Hepatocyte (in vitro differentiated cells): ENCODE data around the gene ASXL3. TPM values are rescaled to one million over a fixed set of nuclear protein-coding genes. Genes with fewer than 3 reads are reported as not detected.

Experiments
- DNase-seq: peaks from one replicate; pipeline ENCODE4 v3.0.0-alpha.2; 2016; ENCODE audit warnings: low spot score
- H2AFZ ChIP-seq: fragments of 200-600 bp; sonication (generic); 2 replicates; pipeline ENCODE4 v1.6.0; 2016; ENCODE audit warnings: antibody characterized with exemption, mild to moderate bottlenecking
- H3K27ac ChIP-seq: fragments of 200-600 bp; sonication (generic); 2 replicates; pipeline ENCODE4 v1.5.1; 2016; ENCODE audit warnings: mild to moderate bottlenecking
- H3K27me3 ChIP-seq: fragments of 200-600 bp; sonication (generic); 2 replicates; pipeline ENCODE4 v1.6.1; 2016
- H3K36me3 ChIP-seq: fragments of 200-600 bp; sonication (generic); replicated peaks from 2 replicates; pipeline ENCODE4 v1.5.1; 2016; ENCODE audit warnings: low read depth; ENCODE audit not compliant: insufficient read depth
- H3K4me1 ChIP-seq: fragments of 200-600 bp; sonication (generic); 2 replicates; pipeline ENCODE4 v1.5.1; 2016; ENCODE audit warnings: mild to moderate bottlenecking, moderate library complexity; ENCODE audit not compliant: insufficient read depth
- H3K4me2 ChIP-seq: fragments of 200-600 bp; sonication (generic); 2 replicates; pipeline ENCODE4 v1.6.0; 2016
- H3K4me3 ChIP-seq: fragments of 200-600 bp; sonication (generic); 2 replicates; pipeline ENCODE4 v1.5.1; 2016; ENCODE audit warnings: mild to moderate bottlenecking
- H3K79me2 ChIP-seq: fragments of 200-600 bp; sonication (generic); 2 replicates; pipeline ENCODE4 v1.6.0; 2017; ENCODE audit warnings: mild to moderate bottlenecking
- H3K9me2 ChIP-seq: fragments of 200-600 bp; sonication (generic); replicated peaks from 2 replicates; pipeline ENCODE4 v1.6.0; 2017; ENCODE audit warnings: mild to moderate bottlenecking; ENCODE audit not compliant: insufficient read depth
- H3K9me3 ChIP-seq: fragments of 200-600 bp; sonication (generic); 2 replicates; pipeline ENCODE4 v1.5.1; 2016; ENCODE audit warnings: low read depth, mild to moderate bottlenecking
- H4K20me1 ChIP-seq: fragments of 200-600 bp; sonication (generic); 2 replicates; pipeline ENCODE4 v1.6.0; 2016; ENCODE audit warnings: mild to moderate bottlenecking; ENCODE audit not compliant: insufficient read depth, poor library complexity, severe bottlenecking
- EZH2 ChIP-seq: fragments of 200-600 bp; sonication (generic); IDR thresholded peaks from 2 replicates; pipeline ENCODE4 v1.6.1; 2016; ENCODE audit warnings: antibody characterized with exemption, mild to moderate bottlenecking, borderline replicate concordance
- EZH2phosphoT487 ChIP-seq: fragments of 200-600 bp; sonication (generic); IDR thresholded peaks from one replicate; pipeline ENCODE4 v1.6.1; 2018; ENCODE audit warnings: antibody characterized with exemption, mild to moderate bottlenecking, low read depth, moderate library complexity; ENCODE audit not compliant: unreplicated experiment, severe bottlenecking
- WGBS: methylation state at CpG from one replicate; pipeline ENCODE4 v1.1.6; 2016; ENCODE audit warnings: low lambda C conversion rate; ENCODE audit errors: missing lambda C conversion rate; 5-methylcytosine and 5-hydroxymethylcytosine counted together
- polyA plus RNA-seq: library from polyadenylated mRNA; unstranded; fragments of >200 nt; fragmentation: Nextera tagmentation; extraction: Ambion mirVana; gene quantifications from 2 replicates; pipeline ENCODE4 v1.2.1, GENCODE V29; 2016
- total RNA-seq: library from RNA; depleted of rRNA; stranded (reverse); fragments of >200 nt; gene quantifications from 2 replicates; pipeline ENCODE4 v1.2.3, GENCODE V29; 2014
- TF ChIP-seq, protein P1 (sequence below): fragments of 200-600 bp; sonication (generic); IDR thresholded peaks from 2 replicates; pipeline ENCODE4 v1.5.1; 2016; ENCODE audit warnings: antibody characterized with exemption, mild to moderate bottlenecking; ENCODE audit not compliant: poor library complexity

ASXL3 gene
- total and polyA plus RNA-seq, 2 experiments from 2014 or later = 1.4 to 8.7 TPM

DNA sequence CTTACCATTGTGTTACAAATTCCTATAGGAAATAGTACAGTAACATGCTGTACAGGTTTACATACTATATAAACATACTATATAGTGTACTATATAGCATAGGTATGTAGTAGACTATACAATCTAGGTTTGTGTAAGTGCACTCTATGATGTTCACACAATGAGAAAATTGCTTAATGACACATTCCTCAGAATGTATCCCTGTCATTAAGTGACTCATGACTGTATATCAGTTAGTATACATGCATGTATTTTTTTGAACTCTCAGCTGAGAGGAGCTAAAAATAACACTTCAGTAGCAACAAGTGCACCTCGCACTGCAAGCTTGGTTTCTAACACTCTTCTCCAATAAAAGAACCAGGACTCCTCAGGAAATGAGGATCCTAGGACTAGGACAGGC is 19.5 kb upstream of the ASXL3 start:
- Histone ChIP-seq H3K4me3 (no peak overlapping the region), H3K27ac (no peak overlapping the region), H3K4me1 (peaks cover 10% of the 10 kb centered on the region), H3K9me3 (no peaks in the 10 kb centered on the region), H3K79me2 (no peaks in the 10 kb centered on the region), H3K27me3 (no peaks in the 10 kb centered on the region), H3K36me3 (no peaks in the 10 kb centered on the region), H3K9me2 (no peaks in the 10 kb centered on the region), H4K20me1 (no peaks in the 10 kb centered on the region), H2AFZ (no peak overlapping the region), H3K4me2 (no peak overlapping the region)
- TF ChIP-seq EZH2 = no peak
- no peak for TF ChIP-seq EZH2phosphoT487
- TF ChIP-seq, protein P1, sequence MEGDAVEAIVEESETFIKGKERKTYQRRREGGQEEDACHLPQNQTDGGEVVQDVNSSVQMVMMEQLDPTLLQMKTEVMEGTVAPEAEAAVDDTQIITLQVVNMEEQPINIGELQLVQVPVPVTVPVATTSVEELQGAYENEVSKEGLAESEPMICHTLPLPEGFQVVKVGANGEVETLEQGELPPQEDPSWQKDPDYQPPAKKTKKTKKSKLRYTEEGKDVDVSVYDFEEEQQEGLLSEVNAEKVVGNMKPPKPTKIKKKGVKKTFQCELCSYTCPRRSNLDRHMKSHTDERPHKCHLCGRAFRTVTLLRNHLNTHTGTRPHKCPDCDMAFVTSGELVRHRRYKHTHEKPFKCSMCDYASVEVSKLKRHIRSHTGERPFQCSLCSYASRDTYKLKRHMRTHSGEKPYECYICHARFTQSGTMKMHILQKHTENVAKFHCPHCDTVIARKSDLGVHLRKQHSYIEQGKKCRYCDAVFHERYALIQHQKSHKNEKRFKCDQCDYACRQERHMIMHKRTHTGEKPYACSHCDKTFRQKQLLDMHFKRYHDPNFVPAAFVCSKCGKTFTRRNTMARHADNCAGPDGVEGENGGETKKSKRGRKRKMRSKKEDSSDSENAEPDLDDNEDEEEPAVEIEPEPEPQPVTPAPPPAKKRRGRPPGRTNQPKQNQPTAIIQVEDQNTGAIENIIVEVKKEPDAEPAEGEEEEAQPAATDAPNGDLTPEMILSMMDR = no peak
- WGBS = 89% methylated on average over 1 of the region's 1 CpG
- no peak for DNase-seq

DNA sequence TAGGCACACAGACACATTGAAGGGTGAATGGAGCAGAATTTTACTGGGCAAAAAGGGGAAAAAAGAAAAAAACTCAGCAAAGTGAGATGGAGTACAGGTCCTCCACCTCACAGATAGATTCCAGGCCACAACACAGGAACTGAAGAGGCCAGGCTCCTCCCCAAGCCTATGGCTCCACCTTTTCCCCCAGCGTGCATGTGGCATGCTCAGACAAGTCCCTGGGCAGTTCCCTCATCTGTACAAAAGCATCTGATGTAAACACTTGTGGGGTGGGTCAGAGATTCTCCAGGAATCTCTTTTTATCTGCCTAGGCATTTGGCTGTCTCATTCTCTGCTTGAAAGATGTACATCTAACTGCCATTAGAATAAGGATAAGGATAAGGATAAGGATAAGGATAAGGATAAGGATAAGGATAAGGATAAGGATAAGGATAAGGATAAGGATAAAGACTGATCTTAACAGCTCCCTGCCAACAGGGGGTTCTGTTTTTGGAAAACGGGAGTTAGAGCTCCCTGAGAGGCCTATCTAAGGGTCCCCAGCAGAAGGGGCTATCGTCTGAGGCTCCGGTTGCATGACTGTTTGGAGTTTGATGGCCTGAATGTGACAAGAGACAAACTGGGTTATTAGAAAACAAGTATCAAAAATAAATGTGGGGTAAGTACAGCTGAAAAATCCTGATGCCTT is 17.2 kb upstream of the ASXL3 start:
- TF ChIP-seq, protein P1 = no peak
- no peak for TF ChIP-seq EZH2
- TF ChIP-seq EZH2phosphoT487 = no peak
- no peaks in the 10 kb centered on the region for H4K20me1 ChIP-seq
- 33% methylated on average over 4 of the region's 4 CpGs for WGBS
- H2AFZ ChIP-seq = peak overlapping the region; percentile 14
- H3K27ac ChIP-seq = peak overlapping the region; percentile 13
- no peaks in the 10 kb centered on the region for H3K9me2 ChIP-seq
- DNase-seq = peak; percentile 55
- no peak overlapping the region for H3K4me3 ChIP-seq
- H3K4me2 ChIP-seq = no peak overlapping the region
- H3K36me3 ChIP-seq = no peaks in the 10 kb centered on the region
- no peaks in the 10 kb centered on the region for H3K27me3 ChIP-seq
- no peaks in the 10 kb centered on the region for H3K9me3 ChIP-seq
- peaks cover 10% of the 10 kb centered on the region for H3K4me1 ChIP-seq
- no peaks in the 10 kb centered on the region for H3K79me2 ChIP-seq

DNA sequence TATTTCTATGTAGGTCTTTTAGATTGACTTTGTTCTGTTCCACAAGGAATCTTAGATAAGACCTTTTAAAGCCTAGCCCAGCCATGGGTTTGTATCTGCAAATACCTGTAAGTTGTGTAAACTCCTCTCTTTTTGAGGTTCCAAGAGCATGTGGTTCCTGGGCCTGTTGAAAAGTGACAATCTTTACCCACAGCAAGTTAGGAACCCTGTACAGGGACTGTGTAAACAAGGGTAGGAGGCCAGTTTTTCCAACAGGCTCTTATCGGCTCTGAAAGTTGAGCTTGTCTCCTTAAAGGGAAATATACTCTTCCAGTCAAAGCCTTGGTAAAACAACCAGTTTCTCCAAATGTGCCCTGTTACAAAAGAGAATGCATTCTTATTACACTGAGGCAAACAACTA is 15.3 kb upstream of the ASXL3 start:
- Histone ChIP-seq H3K36me3 (no peaks in the 10 kb centered on the region), H3K9me3 (peaks cover 8% of the 10 kb centered on the region), H3K79me2 (no peaks in the 10 kb centered on the region), H3K9me2 (no peaks in the 10 kb centered on the region), H3K4me2 (no peak overlapping the region), H3K27me3 (no peaks in the 10 kb centered on the region), H4K20me1 (no peaks in the 10 kb centered on the region), H3K27ac (peak overlapping the region; percentile 18), H2AFZ (no peak overlapping the region), H3K4me3 (no peak overlapping the region), H3K4me1 (peaks cover 10% of the 10 kb centered on the region)
- DNase-seq = peak; percentile 33
- 23% methylated on average over 1 of the region's 1 CpG for WGBS
- TF ChIP-seq, protein P1 = no peak
- TF ChIP-seq EZH2 (no peak), EZH2phosphoT487 (no peak)
